GM19239 (cell line): ENCODE data around the gene MAGEB1.

ENCODE experiments used
- DNase-seq: peaks from one replicate; pipeline ENCODE4 v3.0.0; 2011; ENCODE audit warnings: low spot score; ENCODE audit not compliant: insufficient read length
- FAIRE-seq: peaks from 2 replicates; lab custom pipeline; 2011; peaks lifted over from hg19 to GRCh38; lab: Jason Lieb, UNC

Gene MAGEB1

DNA sequence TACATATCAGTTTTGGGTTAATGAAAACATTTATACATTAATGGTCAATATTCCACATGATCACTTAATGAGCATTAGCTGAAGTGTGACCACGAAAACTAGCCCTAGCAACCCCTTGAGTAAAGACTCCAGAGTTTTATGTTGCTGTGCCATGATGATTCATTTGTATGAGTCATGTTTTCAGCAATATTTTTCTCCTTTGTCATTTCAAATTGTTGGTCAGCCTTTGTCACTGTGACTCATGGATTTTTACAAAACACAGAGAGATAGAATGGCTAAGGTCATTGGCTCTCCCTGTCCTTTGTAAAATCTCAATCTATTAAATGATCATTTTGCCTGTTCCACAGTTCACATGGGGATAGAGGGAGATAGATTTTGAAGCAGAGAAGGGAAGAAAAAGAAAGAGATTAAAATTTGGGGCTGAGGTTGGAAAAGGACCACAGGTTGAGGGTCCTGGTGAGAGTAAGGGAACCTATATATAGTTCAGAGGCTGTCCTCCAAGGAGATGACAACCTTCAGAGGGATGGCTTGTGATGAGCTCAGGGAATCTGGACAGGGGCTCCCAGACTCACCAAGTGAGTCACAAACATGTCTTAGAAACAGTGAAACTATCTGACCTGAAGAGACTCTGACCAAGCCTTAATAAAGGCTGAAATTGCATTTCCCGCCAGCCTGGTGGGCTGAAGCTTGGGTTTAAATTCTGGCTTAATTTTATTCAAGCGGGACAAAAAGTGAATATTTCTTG lies 36.7 kb downstream of the MAGEB1 start:
- no peak for DNase-seq
- FAIRE-seq, result no peak

DNA sequence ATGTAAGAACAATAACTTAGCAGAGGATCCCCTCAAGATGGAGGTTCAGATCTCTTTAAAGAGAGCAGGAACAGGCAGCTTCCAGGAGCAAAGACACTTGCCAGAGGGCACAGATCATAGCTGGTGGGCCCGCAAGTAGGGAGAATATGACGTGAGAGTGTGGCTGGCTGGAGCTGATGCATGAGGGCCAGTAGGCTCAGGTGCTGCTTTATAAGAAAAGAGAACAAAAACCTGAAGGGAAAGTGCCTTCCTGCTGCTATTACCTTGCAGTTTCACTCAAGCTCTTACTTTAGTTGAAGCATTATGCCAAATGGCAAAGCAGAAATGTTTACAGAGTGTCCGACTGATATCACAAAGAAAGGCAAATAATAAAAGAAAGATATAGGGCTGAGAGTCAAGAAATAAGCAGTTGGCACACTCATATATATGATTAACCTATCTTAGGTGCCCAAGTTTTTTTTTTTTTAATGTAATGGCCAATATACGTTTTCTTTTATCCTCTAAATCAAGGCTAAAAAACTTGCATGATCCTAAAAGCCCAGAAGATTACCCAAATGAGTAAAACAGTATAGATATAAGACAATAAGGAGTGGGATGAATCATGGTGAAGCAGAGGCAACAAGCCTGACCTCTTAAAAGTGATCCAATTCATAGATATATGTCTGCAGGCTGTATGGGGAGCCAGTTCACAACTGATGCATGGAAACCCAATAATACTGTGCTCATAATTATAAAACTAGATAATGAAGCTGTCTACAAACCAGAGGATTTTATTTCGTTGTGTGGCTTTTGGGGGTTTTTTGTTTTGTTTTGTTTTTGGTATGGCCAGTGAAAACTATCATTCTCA lies 49.7 kb downstream of the MAGEB1 start:
- FAIRE-seq (no peak), DNase-seq (no peak)

DNA sequence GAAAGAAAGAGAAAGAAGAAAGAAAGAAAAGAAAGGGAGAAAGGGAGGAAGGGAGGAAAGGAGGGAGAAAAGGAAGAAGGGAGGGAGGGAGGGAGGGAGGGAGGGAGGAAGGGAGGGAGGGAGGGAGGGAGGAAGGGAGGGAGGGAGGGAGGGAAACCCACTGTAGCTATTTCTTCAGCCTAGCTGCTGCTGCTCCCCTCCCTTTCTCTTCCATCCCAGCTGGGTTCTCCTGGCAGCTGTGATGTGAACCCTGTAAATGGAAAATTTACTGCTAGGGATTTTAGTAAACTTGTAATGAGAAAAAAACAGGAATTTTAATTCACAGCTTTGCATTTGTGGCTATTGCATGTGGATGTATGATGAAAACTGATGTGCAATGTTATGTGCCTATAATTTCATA lies 54.3 kb downstream of the MAGEB1 start:
- DNase-seq (no peak), FAIRE-seq (no peak)
